ENCODE measurements around the gene NUDT1.

DNA sequence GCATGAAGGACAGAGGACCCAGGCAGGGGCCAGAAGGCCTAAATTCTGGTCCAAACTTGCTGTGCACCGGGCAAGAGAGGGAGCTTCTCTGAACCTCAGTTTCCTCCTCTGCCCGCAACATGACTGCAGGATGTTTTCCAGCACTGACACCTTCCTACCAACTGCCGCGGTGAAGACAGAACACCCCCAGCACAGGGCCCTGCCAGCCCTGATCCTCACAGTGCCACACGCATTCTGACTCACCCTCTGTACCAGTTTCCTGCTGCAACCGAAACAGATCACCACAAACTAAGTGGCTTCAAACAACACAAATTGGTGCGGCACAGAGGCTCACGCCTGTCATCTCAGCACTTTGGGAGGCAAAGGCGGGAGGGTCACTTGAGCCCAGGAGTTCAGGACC lies 27.4 kb upstream of the NUDT1 start:
- TF ChIP-seq, protein P1, sequence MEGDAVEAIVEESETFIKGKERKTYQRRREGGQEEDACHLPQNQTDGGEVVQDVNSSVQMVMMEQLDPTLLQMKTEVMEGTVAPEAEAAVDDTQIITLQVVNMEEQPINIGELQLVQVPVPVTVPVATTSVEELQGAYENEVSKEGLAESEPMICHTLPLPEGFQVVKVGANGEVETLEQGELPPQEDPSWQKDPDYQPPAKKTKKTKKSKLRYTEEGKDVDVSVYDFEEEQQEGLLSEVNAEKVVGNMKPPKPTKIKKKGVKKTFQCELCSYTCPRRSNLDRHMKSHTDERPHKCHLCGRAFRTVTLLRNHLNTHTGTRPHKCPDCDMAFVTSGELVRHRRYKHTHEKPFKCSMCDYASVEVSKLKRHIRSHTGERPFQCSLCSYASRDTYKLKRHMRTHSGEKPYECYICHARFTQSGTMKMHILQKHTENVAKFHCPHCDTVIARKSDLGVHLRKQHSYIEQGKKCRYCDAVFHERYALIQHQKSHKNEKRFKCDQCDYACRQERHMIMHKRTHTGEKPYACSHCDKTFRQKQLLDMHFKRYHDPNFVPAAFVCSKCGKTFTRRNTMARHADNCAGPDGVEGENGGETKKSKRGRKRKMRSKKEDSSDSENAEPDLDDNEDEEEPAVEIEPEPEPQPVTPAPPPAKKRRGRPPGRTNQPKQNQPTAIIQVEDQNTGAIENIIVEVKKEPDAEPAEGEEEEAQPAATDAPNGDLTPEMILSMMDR (conservative IDR thresholded peaks at IDR 0.05; ENCODE audit: low read length), result no peak
- TF ChIP-seq EZH2phosphoT487 (IDR thresholded peaks at IDR 0.05; ENCODE audit: borderline replicate concordance, low read depth, low read length), result no peak
